Loucy (cell line): Measurements from ENCODE around the gene ALS2CL.

Source experiments
- EZH2phosphoT487 ChIP-seq: fragments of 200-600 bp; IDR thresholded peaks from 2 replicates; pipeline ENCODE4 v1.6.1; 2018; ENCODE audit warnings: antibody characterized with exemption, mild to moderate bottlenecking, moderate library complexity, borderline replicate concordance
- TF ChIP-seq, protein P1 (sequence below): fragments of 200-600 bp; sonication (generic); conservative IDR thresholded peaks from 2 replicates; pipeline ENCODE4 v1.5.1; 2014; ENCODE audit warnings: mild to moderate bottlenecking, antibody characterized with exemption, low read length

DNA sequence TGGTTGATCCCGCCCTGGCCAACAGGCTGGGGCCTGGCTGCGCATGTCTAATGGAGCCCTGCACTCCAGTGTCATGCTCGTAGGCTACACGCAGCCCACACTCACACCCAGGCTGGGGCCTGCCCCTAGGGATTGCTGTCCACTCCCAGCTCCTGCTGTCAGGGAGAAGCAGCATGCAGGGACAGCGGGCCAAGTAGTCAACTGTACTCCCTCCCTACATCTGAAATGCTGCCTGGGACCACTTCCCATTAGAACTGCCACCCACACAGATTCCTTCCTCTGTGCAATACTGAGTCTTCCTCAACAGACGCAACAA is 16.1 kb downstream of the ALS2CL start:
- TF ChIP-seq, protein P1, sequence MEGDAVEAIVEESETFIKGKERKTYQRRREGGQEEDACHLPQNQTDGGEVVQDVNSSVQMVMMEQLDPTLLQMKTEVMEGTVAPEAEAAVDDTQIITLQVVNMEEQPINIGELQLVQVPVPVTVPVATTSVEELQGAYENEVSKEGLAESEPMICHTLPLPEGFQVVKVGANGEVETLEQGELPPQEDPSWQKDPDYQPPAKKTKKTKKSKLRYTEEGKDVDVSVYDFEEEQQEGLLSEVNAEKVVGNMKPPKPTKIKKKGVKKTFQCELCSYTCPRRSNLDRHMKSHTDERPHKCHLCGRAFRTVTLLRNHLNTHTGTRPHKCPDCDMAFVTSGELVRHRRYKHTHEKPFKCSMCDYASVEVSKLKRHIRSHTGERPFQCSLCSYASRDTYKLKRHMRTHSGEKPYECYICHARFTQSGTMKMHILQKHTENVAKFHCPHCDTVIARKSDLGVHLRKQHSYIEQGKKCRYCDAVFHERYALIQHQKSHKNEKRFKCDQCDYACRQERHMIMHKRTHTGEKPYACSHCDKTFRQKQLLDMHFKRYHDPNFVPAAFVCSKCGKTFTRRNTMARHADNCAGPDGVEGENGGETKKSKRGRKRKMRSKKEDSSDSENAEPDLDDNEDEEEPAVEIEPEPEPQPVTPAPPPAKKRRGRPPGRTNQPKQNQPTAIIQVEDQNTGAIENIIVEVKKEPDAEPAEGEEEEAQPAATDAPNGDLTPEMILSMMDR: no peak
- TF ChIP-seq EZH2phosphoT487: no peak
